OCI-LY1 (cell line): ENCODE results near the gene FLACC1.

Experiments used
- H2AFZ ChIP-seq: fragments of 200-600 bp; sonication (generic), shearing (Covaris generic); 2 replicates; pipeline ENCODE4 v1.6.0; 2014; ENCODE audit warnings: antibody characterized with exemption, mild to moderate bottlenecking, low read length
- H3F3A ChIP-seq: fragments of 200-600 bp; sonication (generic), shearing (Covaris generic); 2 replicates; pipeline ENCODE4 v1.6.0; 2014; ENCODE audit warnings: mild to moderate bottlenecking, antibody characterized with exemption, low read length, moderate library complexity; ENCODE audit not compliant: insufficient read depth
- H3K27ac ChIP-seq: fragments of 200-600 bp; sonication (generic); 2 replicates; pipeline ENCODE4 v1.5.1; 2014; ENCODE audit warnings: low read length, mixed run types, mild to moderate bottlenecking, low read depth; ENCODE audit not compliant: poor library complexity, severe bottlenecking
- H3K27me3 ChIP-seq: fragments of 200-600 bp; sonication (generic); 2 replicates; pipeline ENCODE4 v1.6.0; 2014; ENCODE audit warnings: antibody characterized with exemption, mild to moderate bottlenecking, low read length, moderate library complexity; ENCODE audit not compliant: insufficient read depth
- H3K36me3 ChIP-seq: fragments of 200-600 bp; sonication (generic); 2 replicates; pipeline ENCODE4 v1.6.1; 2014; ENCODE audit warnings: mild to moderate bottlenecking, antibody characterized with exemption, low read length, moderate library complexity, mixed read lengths; ENCODE audit not compliant: insufficient read depth
- H3K4me1 ChIP-seq: fragments of 200-600 bp; sonication (generic); 2 replicates; pipeline ENCODE4 v1.5.1; 2014; ENCODE audit warnings: mild to moderate bottlenecking, low read length, moderate library complexity; ENCODE audit not compliant: insufficient read depth, severe bottlenecking
- H3K4me2 ChIP-seq: fragments of 200-600 bp; sonication (generic), shearing (Covaris generic); 2 replicates; pipeline ENCODE4 v1.6.1; 2014; ENCODE audit warnings: low read length
- H3K4me3 ChIP-seq: fragments of 200-600 bp; sonication (generic); 2 replicates; pipeline ENCODE4 v1.5.1; 2014; ENCODE audit warnings: low read length, low read depth, mild to moderate bottlenecking, mixed read lengths; ENCODE audit not compliant: poor library complexity, severe bottlenecking
- H3K79me2 ChIP-seq: fragments of 200-600 bp; shearing (Covaris generic); 2 replicates; pipeline ENCODE4 v1.6.1; 2016; ENCODE audit warnings: mixed run types, low read length, mixed read lengths; ENCODE audit not compliant: insufficient read depth
- H3K9ac ChIP-seq: fragments of 200-600 bp; sonication (generic), shearing (Covaris generic); 2 replicates; pipeline ENCODE4 v1.6.1; 2014; ENCODE audit warnings: mild to moderate bottlenecking, low read length, mixed read lengths
- H3K9me2 ChIP-seq: fragments of 200-600 bp; sonication (generic), shearing (Covaris generic); 2 replicates; pipeline ENCODE4 v1.6.1; 2014; ENCODE audit warnings: low read depth, mild to moderate bottlenecking, low read length, mixed read lengths
- H3K9me3 ChIP-seq: fragments of 200-600 bp; shearing (Covaris generic); 2 replicates; pipeline ENCODE4 v1.6.1; 2014; ENCODE audit warnings: low read length, mixed read lengths
- H4K20me1 ChIP-seq: fragments of 200-600 bp; sonication (generic), shearing (Covaris generic); 2 replicates; pipeline ENCODE4 v1.6.0; 2016; ENCODE audit warnings: mild to moderate bottlenecking, low read length; ENCODE audit not compliant: insufficient read depth
- CTCF ChIP-seq: fragments of 200-600 bp; sonication (generic), shearing (Covaris generic); IDR thresholded peaks from 2 replicates; pipeline ENCODE4 v1.5.1; 2017; ENCODE audit warnings: mild to moderate bottlenecking, antibody characterized with exemption, low read length, moderate library complexity, mixed read lengths
- EZH2 ChIP-seq: fragments of 200-600 bp; sonication (generic), shearing (Covaris generic); IDR thresholded peaks from 2 replicates; pipeline ENCODE4 v1.8.0; 2017; ENCODE audit warnings: borderline replicate concordance, mixed run types, mild to moderate bottlenecking, antibody characterized with exemption, low read length, moderate library complexity, mixed read lengths

FLACC1 gene

DNA sequence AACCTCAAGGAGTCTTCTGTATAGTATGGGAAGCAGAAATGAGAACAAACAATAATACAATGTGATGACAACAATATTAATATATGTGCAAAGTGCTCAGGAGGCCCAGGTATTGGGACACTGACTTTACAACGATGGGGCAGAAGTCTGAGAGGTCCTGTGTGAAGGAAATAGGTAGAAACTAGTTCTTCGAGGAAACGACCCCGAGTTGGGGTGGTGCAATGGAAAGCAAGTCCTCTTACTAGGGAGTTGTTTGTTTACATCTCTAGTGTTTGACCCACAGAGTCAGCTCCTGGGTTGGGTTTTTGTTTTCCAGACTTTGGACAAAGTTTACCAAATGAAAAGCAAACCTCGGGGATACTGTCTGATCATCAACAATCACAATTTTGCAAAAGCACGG lies 80.6 kb downstream of the FLACC1 start:
- H3K27ac ChIP-seq = no peak overlapping the region
- no peaks in the 10 kb centered on the region for H3K9me3 ChIP-seq
- no peak overlapping the region for H2AFZ ChIP-seq
- no peaks in the 10 kb centered on the region for H4K20me1 ChIP-seq
- no peaks in the 10 kb centered on the region for H3F3A ChIP-seq
- no peaks in the 10 kb centered on the region for H3K79me2 ChIP-seq
- H3K9me2 ChIP-seq = no peaks in the 10 kb centered on the region
- H3K4me3 ChIP-seq = no peak overlapping the region
- no peaks in the 10 kb centered on the region for H3K27me3 ChIP-seq
- H3K4me1 ChIP-seq = no peaks in the 10 kb centered on the region
- no peak for TF ChIP-seq CTCF
- TF ChIP-seq EZH2 = no peak
- no peak overlapping the region for H3K9ac ChIP-seq
- H3K4me2 ChIP-seq = no peak overlapping the region
- H3K36me3 ChIP-seq = peaks cover 91% of the 10 kb centered on the region

- Histone ChIP-seq H3K79me2 (no peaks in the 10 kb centered on the region), H4K20me1 (no peaks in the 10 kb centered on the region), H3K4me1 (no peaks in the 10 kb centered on the region), H3K27ac (no peak overlapping the region), H3K4me2 (no peak overlapping the region), H3F3A (no peaks in the 10 kb centered on the region), H3K9me2 (no peaks in the 10 kb centered on the region), H2AFZ (no peak overlapping the region), H3K4me3 (no peak overlapping the region), H3K36me3 (peaks cover 96% of the 10 kb centered on the region), H3K9ac (no peak overlapping the region), H3K9me3 (no peaks in the 10 kb centered on the region), H3K27me3 (no peaks in the 10 kb centered on the region)
- TF ChIP-seq CTCF (no peak), EZH2 (no peak)
Observed at GRCh38 chr2:201275990-201276389, 81.2 kb downstream of the FLACC1 start.

GRCh38 chr2:201275069-201275468 lies 82.1 kb downstream of the FLACC1 start:
- Histone ChIP-seq H3K9me3 (no peaks in the 10 kb centered on the region), H3K4me3 (no peak overlapping the region), H3K9ac (no peak overlapping the region), H3K4me1 (no peaks in the 10 kb centered on the region), H3F3A (no peaks in the 10 kb centered on the region), H3K27ac (no peak overlapping the region), H3K27me3 (no peaks in the 10 kb centered on the region), H3K79me2 (peaks cover 2% of the 10 kb centered on the region; the same call in 1 of the 2 replicates), H2AFZ (no peak overlapping the region), H3K4me2 (no peak overlapping the region), H4K20me1 (no peaks in the 10 kb centered on the region), H3K36me3 (peaks cover 99% of the 10 kb centered on the region), H3K9me2 (no peaks in the 10 kb centered on the region)
- no peak for TF ChIP-seq CTCF
- no peak for TF ChIP-seq EZH2
